HepG2 (cell line): ENCODE results near the gene VPS13C. TPM values are rescaled to one million over a fixed set of nuclear protein-coding genes. Genes with fewer than 3 reads are reported as not detected.

Experiments
- FOXC1 ChIP-seq: sonication (generic); formaldehyde crosslinking; IDR thresholded peaks from 2 replicates; pipeline ENCODE4 v1.8.0; 2022; ENCODE audit warnings: mild to moderate bottlenecking, missing genetic modification reagents, borderline replicate concordance
- FOXP1 ChIP-seq, 2 experiments: fragments of 450-650 bp in 1 of 2; IDR thresholded peaks; 2 replicates each; pipeline ENCODE4 v1.6.1; 2017 to 2018; ENCODE audit warnings: antibody characterized with exemption in 1 of 2
- GATAD2A ChIP-seq: IDR thresholded peaks from 2 replicates; pipeline ENCODE4 v1.6.1; 2016
- HNF4A ChIP-seq: sonication (generic); formaldehyde crosslinking; IDR thresholded peaks from 2 replicates; pipeline ENCODE4 v1.4.0; 2020; ENCODE audit warnings: missing genetic modification reagents
- KDM2A ChIP-seq: sonication (generic); formaldehyde crosslinking; IDR thresholded peaks from 2 replicates; pipeline ENCODE4 v1.4.0; 2020; ENCODE audit warnings: low read depth, missing genetic modification reagents, borderline replicate concordance
- KLF15 ChIP-seq: sonication (generic); formaldehyde crosslinking; IDR thresholded peaks from 2 replicates; pipeline ENCODE4 v1.8.1; 2023; ENCODE audit warnings: borderline replicate concordance, mild to moderate bottlenecking, inconsistent platforms, missing genetic modification reagents, mixed read lengths
- MIXL1 ChIP-seq: IDR thresholded peaks from 2 replicates; pipeline ENCODE4 v1.6.1; 2016
- NAIF1 ChIP-seq: sonication (generic); formaldehyde crosslinking; IDR thresholded peaks from 2 replicates; pipeline ENCODE4 v1.5.0; 2020; ENCODE audit warnings: mild to moderate bottlenecking, missing genetic modification reagents, borderline replicate concordance
- NFE2 ChIP-seq: sonication (generic); formaldehyde crosslinking; IDR thresholded peaks from 2 replicates; pipeline ENCODE4 v1.4.0; 2020; ENCODE audit warnings: missing genetic modification reagents
- RFX5 ChIP-seq: IDR thresholded peaks from 2 replicates; pipeline ENCODE4 v1.6.1; 2011; ENCODE audit warnings: low read depth, low read length, improper control_type of control experiment
- SAFB2 ChIP-seq: sonication (generic); formaldehyde crosslinking; IDR thresholded peaks from 2 replicates; pipeline ENCODE4 v1.5.1; 2020; ENCODE audit warnings: missing genetic modification reagents, low read depth, mild to moderate bottlenecking, borderline replicate concordance
- SIX1 ChIP-seq: sonication (generic); formaldehyde crosslinking; IDR thresholded peaks from 2 replicates; pipeline ENCODE4 v1.4.0; 2020; ENCODE audit warnings: missing genetic modification reagents, borderline replicate concordance
- SMYD3 ChIP-seq: sonication (generic); formaldehyde crosslinking; IDR thresholded peaks from 2 replicates; pipeline ENCODE4 v1.8.1; 2023; ENCODE audit warnings: mild to moderate bottlenecking, missing genetic modification reagents
- ZBTB21 ChIP-seq: sonication (generic); formaldehyde crosslinking; IDR thresholded peaks from 2 replicates; pipeline ENCODE4 v1.4.0; 2020; ENCODE audit warnings: missing genetic modification reagents
- ZNF136 ChIP-seq: sonication (generic); formaldehyde crosslinking; IDR thresholded peaks from 2 replicates; pipeline ENCODE4 v1.8.1; 2022; ENCODE audit warnings: low read depth, mild to moderate bottlenecking, moderate library complexity, missing genetic modification reagents
- ZNF547 ChIP-seq: sonication (generic); formaldehyde crosslinking; IDR thresholded peaks from 2 replicates; pipeline ENCODE4 v1.5.1; 2020; ENCODE audit warnings: mild to moderate bottlenecking, missing genetic modification reagents
- ZNF879 ChIP-seq: sonication (generic); formaldehyde crosslinking; IDR thresholded peaks from 2 replicates; pipeline ENCODE4 v1.8.1; 2023; ENCODE audit warnings: missing genetic modification reagents
- polyA plus RNA-seq, 8 experiments: library from polyadenylated mRNA; depleted of rRNA in 3 of 8; stranded (reverse) in 7 of 8; unstranded in 1 of 8; fragments of >200 nt; fragmentation: Illumina TruSeq in 4 of 8; extraction: Trizol in 4 of 8; gene quantifications; 2 replicates each; pipeline versions ENCODE4 v1.2.1 to v1.2.3, GENCODE V29; 2011 to 2016; ENCODE audit warnings: low read depth in 4 of 8, missing spikeins in 1 of 8, mixed read lengths in 1 of 8; ENCODE audit not compliant: insufficient read depth in 1 of 8
- total RNA-seq, 5 experiments: library from RNA; depleted of rRNA; stranded (reverse); fragments of >200 nt; fragmentation: Illumina TruSeq; extraction: Trizol; gene quantifications; 2 replicates each; pipeline ENCODE4 v1.2.3, GENCODE V29; 2016; ENCODE audit warnings: low read depth in 1 of 5
- TF ChIP-seq, protein P1 (sequence below): sonication (generic); formaldehyde crosslinking; IDR thresholded peaks from 2 replicates; pipeline ENCODE4 v1.5.1; 2020; ENCODE audit warnings: mild to moderate bottlenecking, missing genetic modification reagents, moderate library complexity
- TF ChIP-seq, protein P2 (sequence below): sonication (generic); formaldehyde crosslinking; IDR thresholded peaks from 2 replicates; pipeline ENCODE4 v1.5.1; 2020; ENCODE audit warnings: missing genetic modification reagents, mild to moderate bottlenecking, borderline replicate concordance
- TF ChIP-seq, protein P3 (sequence below): sonication (generic); formaldehyde crosslinking; conservative IDR thresholded peaks from 2 replicates; pipeline ENCODE4 v1.4.0; 2020; ENCODE audit warnings: missing genetic modification reagents

VPS13C gene
- total and polyA plus RNA-seq, 2 of the 13 experiments (the other 11 are each of a cell fraction or from before 2014, with no cell fraction given): 10.9 to 26.8 TPM

DNA sequence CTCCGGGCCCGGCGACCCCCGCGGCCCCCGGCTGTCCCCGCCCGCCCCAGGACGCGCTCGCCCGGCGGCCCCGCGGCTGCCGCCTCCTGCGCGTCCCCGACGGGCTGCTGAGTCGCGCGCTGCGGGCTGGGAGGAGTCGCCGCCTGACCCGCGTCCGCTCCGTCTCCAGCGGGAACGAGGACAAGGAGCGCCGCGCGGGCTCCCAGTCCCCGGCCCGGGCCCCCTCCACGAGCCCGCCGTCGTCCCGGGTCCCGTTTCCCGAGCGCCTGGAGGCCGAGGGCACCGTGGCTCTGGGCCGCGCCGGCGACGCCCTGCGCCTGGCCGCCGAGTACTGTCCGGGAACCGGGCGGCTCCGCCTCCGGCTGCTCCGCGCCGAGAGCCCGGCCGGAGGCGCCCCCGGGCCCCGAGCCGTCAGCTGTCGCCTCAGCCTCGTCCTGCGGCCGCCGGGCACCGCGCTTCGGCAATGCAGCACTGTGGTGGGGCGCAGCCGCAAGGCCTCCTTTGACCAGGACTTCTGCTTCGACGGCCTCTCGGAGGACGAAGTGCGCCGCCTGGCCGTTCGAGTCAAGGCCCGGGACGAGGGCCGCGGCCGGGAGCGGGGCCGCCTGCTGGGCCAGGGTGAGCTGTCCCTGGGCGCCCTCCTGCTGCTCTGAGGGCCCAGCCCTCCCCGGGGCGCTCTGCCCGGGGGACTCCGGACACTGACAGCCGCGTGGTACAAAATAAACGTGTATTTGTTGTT is 8.0 kb upstream of the VPS13C start (continued):
- TF ChIP-seq, protein P1, sequence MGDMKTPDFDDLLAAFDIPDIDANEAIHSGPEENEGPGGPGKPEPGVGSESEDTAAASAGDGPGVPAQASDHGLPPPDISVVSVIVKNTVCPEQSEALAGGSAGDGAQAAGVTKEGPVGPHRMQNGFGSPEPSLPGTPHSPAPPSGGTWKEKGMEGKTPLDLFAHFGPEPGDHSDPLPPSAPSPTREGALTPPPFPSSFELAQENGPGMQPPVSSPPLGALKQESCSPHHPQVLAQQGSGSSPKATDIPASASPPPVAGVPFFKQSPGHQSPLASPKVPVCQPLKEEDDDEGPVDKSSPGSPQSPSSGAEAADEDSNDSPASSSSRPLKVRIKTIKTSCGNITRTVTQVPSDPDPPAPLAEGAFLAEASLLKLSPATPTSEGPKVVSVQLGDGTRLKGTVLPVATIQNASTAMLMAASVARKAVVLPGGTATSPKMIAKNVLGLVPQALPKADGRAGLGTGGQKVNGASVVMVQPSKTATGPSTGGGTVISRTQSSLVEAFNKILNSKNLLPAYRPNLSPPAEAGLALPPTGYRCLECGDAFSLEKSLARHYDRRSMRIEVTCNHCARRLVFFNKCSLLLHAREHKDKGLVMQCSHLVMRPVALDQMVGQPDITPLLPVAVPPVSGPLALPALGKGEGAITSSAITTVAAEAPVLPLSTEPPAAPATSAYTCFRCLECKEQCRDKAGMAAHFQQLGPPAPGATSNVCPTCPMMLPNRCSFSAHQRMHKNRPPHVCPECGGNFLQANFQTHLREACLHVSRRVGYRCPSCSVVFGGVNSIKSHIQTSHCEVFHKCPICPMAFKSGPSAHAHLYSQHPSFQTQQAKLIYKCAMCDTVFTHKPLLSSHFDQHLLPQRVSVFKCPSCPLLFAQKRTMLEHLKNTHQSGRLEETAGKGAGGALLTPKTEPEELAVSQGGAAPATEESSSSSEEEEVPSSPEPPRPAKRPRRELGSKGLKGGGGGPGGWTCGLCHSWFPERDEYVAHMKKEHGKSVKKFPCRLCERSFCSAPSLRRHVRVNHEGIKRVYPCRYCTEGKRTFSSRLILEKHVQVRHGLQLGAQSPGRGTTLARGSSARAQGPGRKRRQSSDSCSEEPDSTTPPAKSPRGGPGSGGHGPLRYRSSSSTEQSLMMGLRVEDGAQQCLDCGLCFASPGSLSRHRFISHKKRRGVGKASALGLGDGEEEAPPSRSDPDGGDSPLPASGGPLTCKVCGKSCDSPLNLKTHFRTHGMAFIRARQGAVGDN (CRISPR knock-in tag): peak; percentile 82
- TF ChIP-seq FOXP1 (IDR thresholded peaks at IDR 0.05): no peak
- no peak for TF ChIP-seq FOXP1 (CRISPR knock-in tag; IDR thresholded peaks at IDR 0.05)
- no peak for TF ChIP-seq MIXL1 (CRISPR knock-in tag)
- no peak for TF ChIP-seq ZNF879 (CRISPR knock-in tag)
- TF ChIP-seq GATAD2A (CRISPR knock-in tag): no peak
- TF ChIP-seq ZNF136: no peak
- TF ChIP-seq, protein P2, sequence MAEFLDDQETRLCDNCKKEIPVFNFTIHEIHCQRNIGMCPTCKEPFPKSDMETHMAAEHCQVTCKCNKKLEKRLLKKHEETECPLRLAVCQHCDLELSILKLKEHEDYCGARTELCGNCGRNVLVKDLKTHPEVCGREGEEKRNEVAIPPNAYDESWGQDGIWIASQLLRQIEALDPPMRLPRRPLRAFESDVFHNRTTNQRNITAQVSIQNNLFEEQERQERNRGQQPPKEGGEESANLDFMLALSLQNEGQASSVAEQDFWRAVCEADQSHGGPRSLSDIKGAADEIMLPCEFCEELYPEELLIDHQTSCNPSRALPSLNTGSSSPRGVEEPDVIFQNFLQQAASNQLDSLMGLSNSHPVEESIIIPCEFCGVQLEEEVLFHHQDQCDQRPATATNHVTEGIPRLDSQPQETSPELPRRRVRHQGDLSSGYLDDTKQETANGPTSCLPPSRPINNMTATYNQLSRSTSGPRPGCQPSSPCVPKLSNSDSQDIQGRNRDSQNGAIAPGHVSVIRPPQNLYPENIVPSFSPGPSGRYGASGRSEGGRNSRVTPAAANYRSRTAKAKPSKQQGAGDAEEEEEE: no peak
- no peak for TF ChIP-seq NAIF1 (CRISPR knock-in tag)
- TF ChIP-seq, protein P3, sequence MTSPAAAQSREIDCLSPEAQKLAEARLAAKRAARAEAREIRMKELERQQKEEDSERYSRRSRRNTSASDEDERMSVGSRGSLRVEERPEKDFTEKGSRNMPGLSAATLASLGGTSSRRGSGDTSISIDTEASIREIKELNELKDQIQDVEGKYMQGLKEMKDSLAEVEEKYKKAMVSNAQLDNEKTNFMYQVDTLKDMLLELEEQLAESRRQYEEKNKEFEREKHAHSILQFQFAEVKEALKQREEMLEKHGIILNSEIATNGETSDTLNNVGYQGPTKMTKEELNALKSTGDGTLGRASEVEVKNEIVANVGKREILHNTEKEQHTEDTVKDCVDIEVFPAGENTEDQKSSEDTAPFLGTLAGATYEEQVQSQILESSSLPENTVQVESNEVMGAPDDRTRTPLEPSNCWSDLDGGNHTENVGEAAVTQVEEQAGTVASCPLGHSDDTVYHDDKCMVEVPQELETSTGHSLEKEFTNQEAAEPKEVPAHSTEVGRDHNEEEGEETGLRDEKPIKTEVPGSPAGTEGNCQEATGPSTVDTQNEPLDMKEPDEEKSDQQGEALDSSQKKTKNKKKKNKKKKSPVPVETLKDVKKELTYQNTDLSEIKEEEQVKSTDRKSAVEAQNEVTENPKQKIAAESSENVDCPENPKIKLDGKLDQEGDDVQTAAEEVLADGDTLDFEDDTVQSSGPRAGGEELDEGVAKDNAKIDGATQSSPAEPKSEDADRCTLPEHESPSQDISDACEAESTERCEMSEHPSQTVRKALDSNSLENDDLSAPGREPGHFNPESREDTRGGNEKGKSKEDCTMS (CRISPR knock-in tag): no peak
- TF ChIP-seq RFX5: no peak
- no peak for TF ChIP-seq SIX1 (CRISPR knock-in tag)
- no peak for TF ChIP-seq ZBTB21 (CRISPR knock-in tag)
- TF ChIP-seq SMYD3 (CRISPR knock-in tag): no peak
- 0 out of 2 replicates have a peak, but pooled peaks have one; percentile 37 for TF ChIP-seq FOXC1 (CRISPR knock-in tag)
- TF ChIP-seq NFE2 (CRISPR knock-in tag): no peak
- no peak for TF ChIP-seq ZNF547
- no peak for TF ChIP-seq KLF15 (CRISPR knock-in tag)
- no peak for TF ChIP-seq HNF4A
- no peak for TF ChIP-seq SAFB2
- TF ChIP-seq KDM2A (CRISPR knock-in tag): peak; percentile 69; the same call in 1 of the 2 replicates
